Colonic mucosa (tissue), 4 donors: ENCODE data around the gene INAFM2. TPM values are rescaled to one million over a fixed set of nuclear protein-coding genes. Genes with fewer than 3 reads are reported as not detected.
A peak's percentile ranks its signal among the peaks of the same experiment; 100 is the strongest.

ENCODE experiments used
- DNase-seq: peaks from one replicate; pipeline ENCODE4 v3.0.0-alpha.2; 2020
- H3K27ac ChIP-seq: fragments of 200-600 bp; one replicate; pipeline ENCODE4 v1.8.0; 2021
- H3K27me3 ChIP-seq: fragments of 200-600 bp; one replicate; pipeline ENCODE4 v1.8.0; 2021
- H3K36me3 ChIP-seq: fragments of 200-600 bp; one replicate; pipeline ENCODE4 v1.8.0; 2021
- H3K4me1 ChIP-seq: fragments of 200-600 bp; one replicate; pipeline ENCODE4 v1.8.0; 2021; ENCODE audit warnings: mild to moderate bottlenecking
- H3K4me3 ChIP-seq: fragments of 200-600 bp; one replicate; pipeline ENCODE4 v1.8.0; 2021
- H3K9ac ChIP-seq, 2 donors: one replicate each; pipeline ENCODE4 v1.7.0; 2013; ENCODE audit warnings: control low read depth in 2 of 2, low read depth in 2 of 2, low read length in 2 of 2
- H3K9me3 ChIP-seq: fragments of 200-600 bp; one replicate; pipeline ENCODE4 v1.8.0; 2021
- intact Hi-C: fragments of 100-400 bp; cut with DNase I; formaldehyde crosslinking; loops from one replicate; pipeline ENCODE4 v1.14.1; 2022
- total RNA-seq, 2 donors: library from RNA; stranded (reverse); fragmentation: NEBNext Ultra II Directional in 1 of 2; extraction: Animal tissue kit (Norgen Biotek cat#: 25700) in 1 of 2; gene quantifications; one replicate each; pipeline ENCODE4 v1.2.1, GENCODE V29; 2021
- TF ChIP-seq, protein P1 (sequence below): fragments of 200-600 bp; IDR thresholded peaks from one replicate; pipeline ENCODE4 v1.8.0; 2022; ENCODE audit warnings: antibody characterized with exemption, mild to moderate bottlenecking
- donor health status: healthy.
- donor health status: DM: no; HTN: no; CAD: no.
- donor health status: DM: no; HTN: no; CAD: no.

INAFM2 gene
- total RNA-seq, 2 donors from 2014 or later, result 10.8 to 28.6 TPM

DNA sequence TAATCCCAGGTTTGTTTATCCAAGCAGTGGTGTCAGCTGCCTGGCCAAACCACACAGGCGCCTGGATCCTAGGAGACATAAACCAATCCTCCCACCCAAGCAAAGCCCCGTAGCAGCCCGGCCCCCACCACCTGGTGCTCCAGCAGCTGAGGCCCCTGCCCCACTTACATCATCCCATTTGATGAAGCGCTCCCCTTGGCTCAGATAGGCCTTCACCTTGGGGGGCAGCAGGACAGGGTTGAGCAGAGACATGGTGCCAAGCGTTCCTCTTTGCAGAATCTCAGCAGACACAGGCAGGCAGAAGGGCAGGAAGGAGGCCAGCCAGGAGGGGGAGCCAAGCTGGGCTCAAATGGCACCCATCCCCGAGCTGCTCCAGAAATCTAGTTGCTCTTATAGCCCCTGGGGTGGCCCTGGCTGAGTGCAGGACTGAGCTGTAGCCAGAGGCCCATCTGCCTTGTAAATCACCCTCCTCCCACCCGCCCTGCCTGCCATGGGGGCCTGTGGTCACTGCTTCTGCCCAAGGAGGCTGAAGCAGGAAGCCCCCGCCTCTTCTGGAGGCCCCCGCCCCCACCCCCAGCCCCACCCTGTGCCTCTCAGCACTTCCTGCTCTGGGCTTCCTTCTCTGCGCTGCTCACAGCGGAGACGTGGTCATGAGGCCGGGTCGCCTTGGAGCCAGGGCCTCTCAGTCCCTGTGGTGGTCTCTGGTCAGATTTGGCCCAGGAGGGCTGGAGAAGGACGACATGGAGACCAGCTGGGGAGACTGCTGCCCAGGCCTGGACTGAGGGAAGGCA, 15.9 kb upstream of the INAFM2 start, which contains the start of gene PLCB2:
Gene PLCB2 (minus strand): TSS at position 515 of the 791 bp plus-strand sequence. CDS start 263 bp downstream, at position 252.
- peak; percentile 49 for DNase-seq
- Histone ChIP-seq H3K4me3 (peak within 1 kb of the TSS; percentile 27), H3K27ac (peak within 1 kb of the TSS; percentile 69), H3K27me3 (no peaks in the 10 kb centered on the region), H3K36me3 (no peaks in the 10 kb centered on the region), H3K9ac (peak within 1 kb of the TSS; percentile 61 to 79), H3K9me3 (no peaks in the 10 kb centered on the region), H3K4me1 (no peaks in the 10 kb centered on the region)
- intact Hi-C loops, result no loop called here
- TF ChIP-seq, protein P1, sequence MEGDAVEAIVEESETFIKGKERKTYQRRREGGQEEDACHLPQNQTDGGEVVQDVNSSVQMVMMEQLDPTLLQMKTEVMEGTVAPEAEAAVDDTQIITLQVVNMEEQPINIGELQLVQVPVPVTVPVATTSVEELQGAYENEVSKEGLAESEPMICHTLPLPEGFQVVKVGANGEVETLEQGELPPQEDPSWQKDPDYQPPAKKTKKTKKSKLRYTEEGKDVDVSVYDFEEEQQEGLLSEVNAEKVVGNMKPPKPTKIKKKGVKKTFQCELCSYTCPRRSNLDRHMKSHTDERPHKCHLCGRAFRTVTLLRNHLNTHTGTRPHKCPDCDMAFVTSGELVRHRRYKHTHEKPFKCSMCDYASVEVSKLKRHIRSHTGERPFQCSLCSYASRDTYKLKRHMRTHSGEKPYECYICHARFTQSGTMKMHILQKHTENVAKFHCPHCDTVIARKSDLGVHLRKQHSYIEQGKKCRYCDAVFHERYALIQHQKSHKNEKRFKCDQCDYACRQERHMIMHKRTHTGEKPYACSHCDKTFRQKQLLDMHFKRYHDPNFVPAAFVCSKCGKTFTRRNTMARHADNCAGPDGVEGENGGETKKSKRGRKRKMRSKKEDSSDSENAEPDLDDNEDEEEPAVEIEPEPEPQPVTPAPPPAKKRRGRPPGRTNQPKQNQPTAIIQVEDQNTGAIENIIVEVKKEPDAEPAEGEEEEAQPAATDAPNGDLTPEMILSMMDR, result no peak

DNA sequence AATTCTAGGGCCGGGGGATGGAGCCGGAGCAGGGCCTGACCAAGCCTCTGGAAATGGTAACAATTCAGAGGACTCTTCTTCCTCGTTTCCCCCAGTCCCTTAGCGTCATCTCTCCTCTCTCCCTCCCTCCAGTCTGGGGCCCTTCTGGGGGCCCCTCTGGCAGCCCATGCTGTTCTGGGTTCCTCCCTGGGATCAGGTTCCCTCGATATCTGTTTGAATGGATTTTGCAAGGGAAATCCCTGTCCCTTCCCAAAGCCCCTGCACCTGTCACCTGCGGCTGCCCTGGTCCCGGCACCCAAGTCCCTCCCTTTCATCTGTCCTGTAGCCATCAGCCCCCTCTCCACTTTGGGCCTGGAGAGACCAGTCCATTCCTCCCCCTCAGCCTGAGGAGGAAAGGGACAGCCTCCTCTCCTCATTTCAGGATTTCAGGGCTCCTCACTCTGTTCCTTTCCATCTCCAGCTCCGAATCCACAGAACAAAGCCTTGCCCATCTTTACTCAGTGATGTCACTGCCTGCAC, 14.1 kb upstream of the INAFM2 start:
- H3K4me1 ChIP-seq, result no peaks in the 10 kb centered on the region
- no peak overlapping the region for H3K27ac ChIP-seq
- no peaks in the 10 kb centered on the region for H3K36me3 ChIP-seq
- TF ChIP-seq, protein P1, result no peak
- DNase-seq, result no peak
- no peaks in the 10 kb centered on the region for H3K27me3 ChIP-seq
- intact Hi-C loops, result no loop called here
- no peak overlapping the region for H3K4me3 ChIP-seq
- H3K9me3 ChIP-seq, result no peaks in the 10 kb centered on the region
- H3K9ac ChIP-seq, result no peak overlapping the region

DNA sequence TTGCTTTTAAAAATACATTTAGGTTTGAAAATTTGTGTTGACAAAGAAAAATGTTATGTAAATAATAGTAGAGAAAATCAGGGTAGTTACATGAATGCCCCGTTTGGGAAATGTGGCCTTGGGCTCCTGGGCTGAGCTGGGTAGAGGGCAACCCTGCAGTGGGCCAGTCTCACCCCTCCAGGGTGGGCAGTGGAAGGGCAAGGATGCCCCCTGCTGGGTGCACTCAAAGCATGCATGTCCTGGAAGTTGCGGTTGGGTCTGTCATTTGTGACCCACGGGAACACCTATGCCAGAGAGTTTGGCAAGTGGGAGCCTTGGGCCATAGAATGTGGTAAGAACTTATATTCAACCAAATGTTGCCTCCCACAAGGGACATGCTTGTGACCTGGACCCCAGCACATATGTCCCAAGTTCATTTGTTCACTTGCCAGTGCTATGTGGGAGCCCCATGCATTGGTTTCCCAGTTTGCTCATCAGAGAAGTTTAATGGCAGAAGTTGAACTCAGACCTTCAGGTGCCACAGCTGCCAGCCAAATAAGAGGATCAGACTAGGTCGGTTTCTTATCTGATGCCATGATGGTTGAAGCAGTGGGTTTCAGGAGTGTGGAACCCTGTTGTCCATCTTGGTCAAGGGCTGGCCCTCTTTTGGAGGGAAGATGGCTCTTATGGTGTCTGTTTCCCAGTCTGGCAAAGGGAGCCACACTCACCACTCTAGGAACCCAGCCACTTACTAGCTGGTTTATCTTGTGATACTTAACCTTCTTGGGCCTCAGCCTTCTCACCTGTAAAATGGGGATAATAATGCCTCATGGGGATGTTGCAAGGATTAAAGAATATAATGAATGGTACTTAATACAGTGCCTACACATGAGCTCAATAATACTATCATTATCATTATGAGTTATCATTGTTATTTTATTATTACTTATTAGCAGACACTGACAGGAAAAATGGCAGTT, 13.2 kb upstream of the INAFM2 start:
- no peaks in the 10 kb centered on the region for H3K27me3 ChIP-seq
- no peak overlapping the region for H3K4me3 ChIP-seq
- intact Hi-C loops, result loop anchor here (5.0 kb wide), 1 partner anchor 33 kb away; no protein-coding TSS in a partner anchor
- no peaks in the 10 kb centered on the region for H3K4me1 ChIP-seq
- H3K9ac ChIP-seq, result no peak overlapping the region
- DNase-seq, result peak; percentile 64
- H3K36me3 ChIP-seq, result no peaks in the 10 kb centered on the region
- H3K9me3 ChIP-seq, result no peaks in the 10 kb centered on the region
- TF ChIP-seq, protein P1, result peak; percentile 68
- no peak overlapping the region for H3K27ac ChIP-seq

DNA sequence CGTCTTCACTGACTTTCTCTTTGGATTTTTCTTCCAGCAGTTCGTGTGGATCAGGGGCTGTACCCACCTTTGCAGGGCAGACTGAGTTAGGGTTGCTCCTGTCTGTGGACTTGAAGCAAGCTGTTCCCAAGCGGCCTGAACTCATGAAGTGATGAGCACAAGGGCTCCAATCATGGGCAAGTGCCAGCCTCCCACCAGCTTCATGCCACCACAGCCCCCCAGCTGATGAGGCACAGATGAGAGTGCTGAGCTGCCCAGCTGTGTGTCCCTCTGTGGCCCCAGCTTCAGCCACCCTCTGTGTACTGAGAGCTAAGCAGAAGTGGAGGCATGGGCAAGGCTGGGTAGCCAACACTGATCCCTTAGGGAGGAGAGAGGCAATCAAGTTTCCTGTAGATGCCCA, 12.5 kb upstream of the INAFM2 start:
- Histone ChIP-seq H3K36me3 (no peaks in the 10 kb centered on the region), H3K27ac (no peak overlapping the region), H3K4me1 (no peaks in the 10 kb centered on the region), H3K9ac (no peak overlapping the region), H3K9me3 (no peaks in the 10 kb centered on the region), H3K4me3 (no peak overlapping the region), H3K27me3 (no peaks in the 10 kb centered on the region)
- TF ChIP-seq, protein P1, result no peak
- intact Hi-C loops, result loop anchor here (5.0 kb wide), 1 partner anchor 34 kb away; no protein-coding TSS in a partner anchor
- no peak for DNase-seq
